Left lung (tissue), 10 donors: ENCODE measurements around the gene MRPL3. TPM values are rescaled to one million over a fixed set of nuclear protein-coding genes. Genes with fewer than 3 reads are reported as not detected.

Experiments used
- ATAC-seq: fragments of 200-7000 bp; cut with Tn5 transposase; one replicate; pipeline ENCODE4 v1.9.1; 2020; ENCODE audit warnings: moderate library complexity
- DNase-seq, 4 donors: peaks; one replicate each; pipeline ENCODE4 v3.0.0-alpha.2; 2013 to 2020
- H3K27ac ChIP-seq, 2 donors: fragments of 200-600 bp; sonication (generic) in 1 of 2; one replicate each; pipeline versions ENCODE4 v1.5.0 to v1.8.0; 2020 to 2021
- H3K27me3 ChIP-seq, 2 donors: fragments of 200-600 bp; sonication (generic) in 1 of 2; one replicate each; pipeline versions ENCODE4 v1.5.0 to v1.8.0; 2020 to 2021
- H3K36me3 ChIP-seq, 2 donors: fragments of 200-600 bp; sonication (generic) in 1 of 2; one replicate each; pipeline versions ENCODE4 v1.5.0 to v1.8.0; 2020 to 2021
- H3K4me1 ChIP-seq, 2 donors: fragments of 200-600 bp; one replicate each; pipeline ENCODE4 v1.8.0; 2021
- H3K4me3 ChIP-seq, 2 donors: fragments of 200-600 bp; sonication (generic) in 1 of 2; one replicate each; pipeline versions ENCODE4 v1.5.0 to v1.8.0; 2020 to 2021; ENCODE audit warnings: mild to moderate bottlenecking in 1 of 2
- H3K9me3 ChIP-seq, 2 donors: fragments of 200-600 bp; sonication (generic) in 1 of 2; one replicate each; pipeline versions ENCODE4 v1.5.0 to v1.8.0; 2020 to 2021
- CTCF ChIP-seq, 2 donors: fragments of 200-600 bp; sonication (generic) in 1 of 2; IDR thresholded peaks; one replicate each; pipeline versions ENCODE4 v1.5.0 to v1.8.0; 2021; ENCODE audit warnings: antibody characterized with exemption in 2 of 2
- intact Hi-C, 2 donors: fragments of 100-400 bp; cut with DNase I; formaldehyde crosslinking; loops; one replicate each; pipeline versions ENCODE4 v1.11.2 to v1.14.2; 2022
- polyA plus RNA-seq, 6 donors: library from polyadenylated mRNA; unstranded; fragments of 120-200 nt; gene quantifications; one replicate each; pipeline ENCODE4 v1.2.1, GENCODE V29; 2013; ENCODE audit not compliant: insufficient read length in 6 of 6
- total RNA-seq, 2 donors: library from RNA; stranded (reverse); fragmentation: NEBNext Ultra II Directional; extraction: Animal tissue kit (Norgen Biotek cat#: 25700); gene quantifications; one replicate each; pipeline ENCODE4 v1.2.1, GENCODE V29; 2021
- donor health status: DM: no; HTN: yes; CAD: no.
- donor health status: DM: no; HTN: no; CAD: no.

Gene MRPL3
- total and polyA plus RNA-seq, 8 donors, result 55.6 to 86.4 (median 78.2) TPM

- no peak for DNase-seq
- intact Hi-C loops, result no loop called here
- no peaks in the 10 kb centered on the region for H3K27me3 ChIP-seq
These were observed 45.6 kb downstream of the MRPL3 start for GRCh38 chr3:131457220-131457619.

GRCh38 chr3:131454501-131454900 lies 48.3 kb downstream of the MRPL3 start:
- intact Hi-C loops, result no loop called here
- ATAC-seq, result no peak
- no peak overlapping the region for H3K27ac ChIP-seq

More at GRCh38 chr3:131457220-131457619, 45.6 kb downstream of the MRPL3 start:
- Histone ChIP-seq H3K4me1 (no peaks in the 10 kb centered on the region), H3K9me3 (no peaks in the 10 kb centered on the region), H3K36me3 (peaks cover 0 to 21% of the 10 kb centered on the region in 2 donors), H3K4me3 (no peak overlapping the region), H3K27ac (no peak overlapping the region)
- no peak for TF ChIP-seq CTCF (IDR thresholded peaks at IDR 0.05)
- ATAC-seq, result no peak

GRCh38 chr3:131453533-131453932 lies 49.2 kb downstream of the MRPL3 start:
- TF ChIP-seq CTCF (IDR thresholded peaks at IDR 0.05), result no peak
- intact Hi-C loops, result no loop called here

More at GRCh38 chr3:131454501-131454900, 48.3 kb downstream of the MRPL3 start:
- no peak for TF ChIP-seq CTCF (IDR thresholded peaks at IDR 0.05)
- DNase-seq, result no peak
- H3K4me1 ChIP-seq, result no peaks in the 10 kb centered on the region
- H3K36me3 ChIP-seq, result peaks cover 0 to 4% of the 10 kb centered on the region in 2 donors
- H3K4me3 ChIP-seq, result no peak overlapping the region
- no peaks in the 10 kb centered on the region for H3K9me3 ChIP-seq
- H3K27me3 ChIP-seq, result no peaks in the 10 kb centered on the region

GRCh38 chr3:131447349-131447748 lies 55.4 kb downstream of the MRPL3 start:
- no peak overlapping the region for H3K4me3 ChIP-seq
- no peak overlapping the region for H3K27ac ChIP-seq
- no peaks in the 10 kb centered on the region for H3K36me3 ChIP-seq
- intact Hi-C loops, result no loop called here
- no peak for TF ChIP-seq CTCF (IDR thresholded peaks at IDR 0.05)
- H3K4me1 ChIP-seq, result no peaks in the 10 kb centered on the region
- DNase-seq (no peak), ATAC-seq (no peak)
- no peaks in the 10 kb centered on the region for H3K27me3 ChIP-seq
- peaks cover 0 to 13% of the 10 kb centered on the region in 2 donors for H3K9me3 ChIP-seq

More at GRCh38 chr3:131453533-131453932, 49.2 kb downstream of the MRPL3 start:
- H3K4me3 ChIP-seq, result no peak overlapping the region
- H3K27ac ChIP-seq, result no peak overlapping the region
- no peaks in the 10 kb centered on the region for H3K9me3 ChIP-seq
- no peak for DNase-seq
- no peaks in the 10 kb centered on the region for H3K36me3 ChIP-seq
- no peaks in the 10 kb centered on the region for H3K4me1 ChIP-seq
- no peaks in the 10 kb centered on the region for H3K27me3 ChIP-seq
- no peak for ATAC-seq

- no peaks in the 10 kb centered on the region for H3K36me3 ChIP-seq
- no peak overlapping the region for H3K4me3 ChIP-seq
- DNase-seq, result no peak
- no peaks in the 10 kb centered on the region for H3K27me3 ChIP-seq
- no peak for TF ChIP-seq CTCF (IDR thresholded peaks at IDR 0.05)
- intact Hi-C loops, result no loop called here
- ATAC-seq, result no peak
- peaks cover 0 to 13% of the 10 kb centered on the region in 2 donors for H3K9me3 ChIP-seq
- no peaks in the 10 kb centered on the region for H3K4me1 ChIP-seq
- H3K27ac ChIP-seq, result no peak overlapping the region
These were observed 58.6 kb downstream of the MRPL3 start for GRCh38 chr3:131444180-131444579.
